ENCODE results near the gene RUBCN. TPM values are rescaled to one million over a fixed set of nuclear protein-coding genes. Genes with fewer than 3 reads are reported as not detected.
"Not testable (repeated sequence)": the region's sequence is repeated elsewhere in the genome, so short reads cannot be mapped to it uniquely, and the experiment has no call there.

Gene RUBCN
- total and polyA plus RNA-seq, 5 donors = 13.4 to 21.1 (median 18.9) TPM

DNA sequence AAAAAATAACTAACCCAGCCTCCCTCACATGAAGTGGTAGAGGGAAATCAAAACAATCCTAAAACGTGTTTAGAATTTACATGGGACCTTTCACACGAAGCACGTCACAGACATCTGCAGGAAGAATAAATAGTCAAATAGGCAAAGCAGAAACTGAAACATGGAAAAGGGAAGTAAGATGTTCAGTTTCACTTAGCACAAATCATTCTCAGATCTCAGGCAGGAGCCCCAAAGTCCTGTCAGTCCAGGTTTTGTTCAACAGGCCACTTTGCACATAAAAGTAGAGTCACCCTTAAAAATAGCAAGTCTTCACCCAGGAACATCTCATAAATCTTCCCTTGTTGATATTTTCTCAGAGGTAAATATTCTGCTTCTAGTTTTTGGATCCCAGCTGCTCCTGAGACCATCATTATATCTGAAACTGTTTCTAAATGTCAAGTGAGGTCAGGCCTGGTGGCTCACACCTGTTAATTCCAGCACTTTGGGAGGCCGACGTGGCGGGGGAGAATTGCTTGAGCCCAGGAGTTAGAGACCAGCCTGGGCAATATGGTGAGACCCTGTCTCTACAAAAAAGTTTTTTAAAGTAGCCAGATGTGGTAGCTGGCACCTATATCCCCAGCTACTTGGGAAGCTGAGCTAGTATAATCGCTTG, 1.9 kb downstream of the RUBCN start:
- H3K27ac ChIP-seq (ENCODE audit: low read length) = no peak overlapping the region
- H3K9me3 ChIP-seq (ENCODE audit: control insufficient read depth, low read length) = no peaks in the 10 kb centered on the region
- no peak overlapping the region for H3K4me3 ChIP-seq (ENCODE audit: low read length)
- DNase-seq = no peak
- no peak for ATAC-seq
- intact Hi-C loops (cut with DNase I) = no loop called here
- H3K27me3 ChIP-seq (ENCODE audit: control insufficient read depth, insufficient read depth) = no peaks in the 10 kb centered on the region
- WGBS = 86% methylated on average over 7 of the region's 7 CpGs
- H3K4me1 ChIP-seq (ENCODE audit: control insufficient read depth, insufficient read depth, low read length) = peaks cover 2% of the 10 kb centered on the region

DNA sequence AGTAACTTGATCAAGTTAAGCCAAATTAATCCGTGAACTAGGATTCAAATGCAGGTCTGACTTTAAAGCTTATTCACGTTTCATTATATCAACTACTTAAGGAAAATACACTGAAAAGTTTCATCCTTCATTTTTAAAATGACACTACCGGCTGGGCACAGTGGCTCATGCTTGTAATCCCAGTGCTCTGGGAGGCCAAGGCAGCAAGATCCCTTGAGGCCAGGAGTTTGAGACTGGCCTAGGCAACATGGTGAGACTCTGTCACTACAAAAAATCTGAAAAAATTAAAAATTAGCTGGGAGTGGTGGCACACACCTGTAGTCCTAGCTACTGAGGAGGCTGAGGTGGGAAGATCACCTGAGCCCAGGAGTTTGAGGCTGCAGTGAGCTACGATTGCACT, 3.7 kb downstream of the RUBCN start:
- no peak for DNase-seq
- WGBS = 93% methylated on average over 4 of the region's 4 CpGs
- ATAC-seq = no peak
- Histone ChIP-seq H3K4me3 (ENCODE audit: low read length) (no peak overlapping the region), H3K27ac (ENCODE audit: low read length) (no peak overlapping the region), H3K27me3 (ENCODE audit: control insufficient read depth, insufficient read depth) (no peaks in the 10 kb centered on the region), H3K4me1 (ENCODE audit: control insufficient read depth, insufficient read depth, low read length) (peaks cover 2% of the 10 kb centered on the region), H3K9me3 (ENCODE audit: control insufficient read depth, low read length) (no peaks in the 10 kb centered on the region)
- intact Hi-C loops (cut with DNase I) = no loop called here

DNA sequence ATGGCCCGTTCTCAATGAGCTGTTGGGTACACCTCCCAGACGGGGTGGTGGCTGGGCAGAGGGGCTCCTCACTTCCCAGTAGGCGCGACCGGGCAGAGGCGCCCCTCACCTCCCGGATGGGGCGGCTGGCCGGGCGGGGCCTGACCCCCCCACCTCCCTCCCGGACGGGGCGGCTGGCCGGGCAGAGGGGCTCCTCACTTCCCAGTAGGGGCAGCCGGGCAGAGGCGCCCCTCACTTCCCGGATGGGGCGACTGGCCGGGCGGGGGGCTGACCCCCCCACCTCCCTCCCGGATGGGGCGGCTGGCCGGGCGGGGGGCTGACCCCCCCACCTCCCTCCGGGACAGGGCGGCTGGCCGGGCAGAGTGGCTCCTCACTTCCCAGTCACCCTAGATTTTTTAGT, 5.2 kb downstream of the RUBCN start:
- intact Hi-C loops (cut with DNase I); ATAC-seq: not testable (repeated sequence)
- WGBS = 97% methylated on average over 23 of the region's 27 CpGs

DNA sequence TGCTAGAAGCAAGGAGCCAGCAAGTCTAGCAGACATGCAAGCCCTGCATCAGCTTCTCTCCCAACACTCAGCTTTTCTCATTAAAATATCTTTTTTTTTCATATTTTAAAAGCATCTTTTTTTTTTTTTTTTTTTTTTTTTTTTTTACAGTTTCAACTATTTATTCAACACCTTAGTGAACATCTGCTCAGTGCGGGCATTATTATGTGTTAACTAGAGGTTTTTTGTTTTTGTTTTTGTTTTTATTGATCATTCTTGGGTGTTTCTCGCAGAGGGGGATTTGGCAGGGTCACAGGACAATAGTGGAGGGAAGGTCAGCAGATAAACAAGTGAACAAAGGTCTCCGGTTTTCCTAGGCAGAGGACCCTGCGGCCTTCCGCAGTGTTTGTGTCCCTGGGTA, 5.9 kb downstream of the RUBCN start:
- H3K4me1 ChIP-seq (ENCODE audit: control insufficient read depth, insufficient read depth, low read length); H3K27me3 ChIP-seq (ENCODE audit: control insufficient read depth, insufficient read depth); ATAC-seq; H3K27ac ChIP-seq (ENCODE audit: low read length); H3K9me3 ChIP-seq (ENCODE audit: control insufficient read depth, low read length); DNase-seq; intact Hi-C loops (cut with DNase I); H3K4me3 ChIP-seq (ENCODE audit: low read length): not testable (repeated sequence)
- WGBS = 92% methylated on average over 2 of the region's 5 CpGs

More for the DNA sequence above, 5.2 kb downstream of the RUBCN start:
- not testable (repeated sequence) for H3K9me3 ChIP-seq (ENCODE audit: control insufficient read depth, low read length); H3K27ac ChIP-seq (ENCODE audit: low read length); DNase-seq; H3K4me1 ChIP-seq (ENCODE audit: control insufficient read depth, insufficient read depth, low read length); H3K4me3 ChIP-seq (ENCODE audit: low read length); H3K27me3 ChIP-seq (ENCODE audit: control insufficient read depth, insufficient read depth)

DNA sequence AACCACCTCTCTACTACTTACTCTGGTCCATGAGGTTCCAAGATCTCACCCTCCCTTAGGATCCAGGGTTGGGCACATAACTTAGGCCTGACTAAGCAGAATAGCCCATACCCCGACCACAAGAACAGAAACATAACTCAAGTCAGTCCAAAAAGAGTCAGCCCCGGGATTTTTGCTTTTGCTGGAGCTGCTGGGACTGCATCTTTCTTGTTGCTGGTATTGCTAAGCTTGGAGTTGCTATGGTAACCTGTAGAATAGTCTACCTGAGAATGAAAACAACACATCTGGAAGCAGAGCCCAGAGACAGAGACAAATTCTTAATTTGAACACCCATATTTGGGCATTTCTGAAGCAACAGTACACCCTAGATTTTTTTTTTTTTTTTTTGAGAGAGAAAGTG, 6.5 kb downstream of the RUBCN start:
- Histone ChIP-seq H3K27ac (ENCODE audit: low read length) (no peak overlapping the region), H3K27me3 (ENCODE audit: control insufficient read depth, insufficient read depth) (no peaks in the 10 kb centered on the region), H3K4me1 (ENCODE audit: control insufficient read depth, insufficient read depth, low read length) (no peaks in the 10 kb centered on the region), H3K9me3 (ENCODE audit: control insufficient read depth, low read length) (no peaks in the 10 kb centered on the region), H3K4me3 (ENCODE audit: low read length) (no peak overlapping the region)
- no peak for ATAC-seq
- 78% methylated on average over 2 of the region's 2 CpGs for WGBS
- DNase-seq = no peak
- intact Hi-C loops (cut with DNase I) = no loop called here

DNA sequence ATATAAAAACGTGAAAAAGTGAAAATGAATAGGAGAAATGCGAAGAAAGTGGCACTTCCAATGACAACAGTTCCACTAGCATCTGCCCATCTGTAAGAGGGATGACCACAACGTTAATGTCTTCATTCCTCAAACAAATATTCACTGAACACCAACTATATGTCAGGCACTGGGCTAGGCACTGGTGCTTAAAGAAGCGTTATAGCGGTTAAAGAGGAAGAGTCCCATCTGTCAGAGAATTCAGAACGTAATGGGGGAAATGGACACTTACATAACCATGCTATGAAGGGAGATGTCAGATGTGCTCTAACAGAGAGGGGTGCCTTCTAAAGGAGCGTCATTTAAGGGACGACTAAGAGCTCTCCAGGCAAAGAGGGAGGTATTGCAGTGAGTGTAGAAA, 8.2 kb downstream of the RUBCN start:
- DNase-seq (no peak), ATAC-seq (no peak)
- no peak overlapping the region for H3K27ac ChIP-seq (ENCODE audit: low read length)
- intact Hi-C loops (cut with DNase I) = no loop called here
- no peak overlapping the region for H3K4me3 ChIP-seq (ENCODE audit: low read length)
- no peaks in the 10 kb centered on the region for H3K4me1 ChIP-seq (ENCODE audit: control insufficient read depth, insufficient read depth, low read length)
- no peaks in the 10 kb centered on the region for H3K9me3 ChIP-seq (ENCODE audit: control insufficient read depth, low read length)
- H3K27me3 ChIP-seq (ENCODE audit: control insufficient read depth, insufficient read depth) = no peaks in the 10 kb centered on the region
- WGBS = 79% methylated on average over 8 of the region's 8 CpGs

DNA sequence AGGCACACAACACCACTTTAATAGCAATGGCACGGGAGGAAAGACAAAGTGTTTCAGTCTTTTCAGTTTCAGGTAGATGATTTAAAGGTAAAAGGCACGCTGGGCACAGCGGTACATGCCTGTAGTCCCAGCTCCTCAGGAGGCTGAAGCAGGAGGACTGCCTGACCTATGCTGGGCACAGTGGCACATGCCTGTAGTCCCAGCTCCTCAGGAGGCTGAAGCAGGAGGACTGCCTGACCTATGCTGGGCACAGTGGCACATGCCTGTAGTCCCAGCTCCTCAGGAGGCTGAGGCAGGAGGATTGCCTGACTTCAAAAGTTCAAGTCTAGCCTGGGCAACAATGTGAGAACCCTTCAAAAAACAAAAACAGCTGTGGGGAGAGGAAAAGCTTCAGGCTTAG, 8.8 kb downstream of the RUBCN start:
- intact Hi-C loops (cut with DNase I); H3K4me1 ChIP-seq (ENCODE audit: control insufficient read depth, insufficient read depth, low read length); H3K9me3 ChIP-seq (ENCODE audit: control insufficient read depth, low read length); DNase-seq; H3K27ac ChIP-seq (ENCODE audit: low read length); H3K4me3 ChIP-seq (ENCODE audit: low read length); H3K27me3 ChIP-seq (ENCODE audit: control insufficient read depth, insufficient read depth): not testable (repeated sequence)
- ATAC-seq = peak; percentile 36 to 47
- 97% methylated on average over 3 of the region's 3 CpGs for WGBS

DNA sequence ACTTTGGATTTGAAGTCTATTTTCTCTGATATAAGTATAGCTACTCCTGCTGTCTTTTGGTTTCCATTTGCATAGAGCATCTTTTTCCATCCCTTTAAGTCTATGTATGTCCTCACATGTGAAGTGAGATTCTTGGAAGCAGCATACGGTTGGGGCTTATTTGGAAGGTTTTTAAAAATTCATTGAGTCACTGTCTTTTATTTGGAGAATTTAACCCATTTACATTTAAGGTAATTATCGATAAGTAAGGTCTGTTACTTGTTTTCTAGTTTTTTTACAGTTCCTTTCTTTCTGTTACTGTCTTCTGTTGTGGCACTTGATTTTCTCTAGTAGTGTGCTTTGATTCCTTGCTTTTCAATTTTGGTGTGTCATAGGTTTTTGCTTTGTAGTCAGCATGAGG, 14.0 kb downstream of the RUBCN start:
- Histone ChIP-seq H3K4me3 (ENCODE audit: low read length) (no peak overlapping the region), H3K4me1 (ENCODE audit: control insufficient read depth, insufficient read depth, low read length) (no peaks in the 10 kb centered on the region), H3K27me3 (ENCODE audit: control insufficient read depth, insufficient read depth) (no peaks in the 10 kb centered on the region), H3K9me3 (ENCODE audit: control insufficient read depth, low read length) (no peaks in the 10 kb centered on the region), H3K27ac (ENCODE audit: low read length) (no peak overlapping the region)
- DNase-seq = no peak
- no peak for ATAC-seq
- 99% methylated on average over 2 of the region's 2 CpGs for WGBS
- intact Hi-C loops (cut with DNase I) = no loop called here

DNA sequence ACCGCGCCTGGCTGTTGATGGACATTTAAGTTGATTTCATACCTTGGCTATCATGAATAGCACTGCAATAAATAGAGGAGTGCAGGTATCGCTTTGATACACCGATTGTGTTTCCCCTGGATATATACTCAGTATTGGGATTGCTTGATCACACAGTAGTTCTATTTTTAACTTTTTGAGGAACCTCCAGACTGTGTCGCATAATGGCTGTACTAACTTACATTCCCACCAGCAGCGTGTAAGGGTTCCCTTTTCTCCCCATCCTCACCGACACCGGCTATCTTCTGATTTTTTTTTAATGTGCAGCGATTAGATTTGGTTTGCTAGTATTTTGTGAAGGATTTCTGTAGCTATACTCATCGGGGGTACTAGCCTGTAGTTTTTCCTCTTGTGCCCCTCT, 16.0 kb downstream of the RUBCN start:
- WGBS = 94% methylated on average over 10 of the region's 10 CpGs
- Histone ChIP-seq H3K27me3 (ENCODE audit: control insufficient read depth, insufficient read depth) (no peaks in the 10 kb centered on the region), H3K4me3 (ENCODE audit: low read length) (no peak overlapping the region), H3K9me3 (ENCODE audit: control insufficient read depth, low read length) (no peaks in the 10 kb centered on the region), H3K27ac (ENCODE audit: low read length) (no peak overlapping the region), H3K4me1 (ENCODE audit: control insufficient read depth, insufficient read depth, low read length) (no peaks in the 10 kb centered on the region)
- intact Hi-C loops (cut with DNase I) = no loop called here
- no peak for ATAC-seq
- no peak for DNase-seq

DNA sequence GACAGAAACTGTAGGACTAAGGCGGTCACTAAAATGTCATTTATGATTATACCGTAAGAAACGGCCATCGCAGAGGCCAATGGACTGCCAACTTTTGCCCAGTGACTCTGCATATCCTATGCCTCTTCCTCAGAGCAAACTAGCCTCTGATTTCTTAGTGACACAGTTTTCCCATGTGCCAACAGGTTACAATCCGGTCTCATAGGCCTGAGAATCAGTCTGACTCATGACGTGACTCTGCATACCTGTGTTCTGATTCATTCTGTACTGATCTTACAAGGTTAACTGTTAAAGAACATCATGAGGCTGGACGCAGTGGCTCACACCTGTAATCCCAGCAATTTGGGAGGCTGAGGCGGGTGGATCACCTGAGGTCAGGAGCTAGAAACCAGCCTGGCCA, 17.8 kb downstream of the RUBCN start:
- WGBS = 90% methylated on average over 8 of the region's 8 CpGs

DNA sequence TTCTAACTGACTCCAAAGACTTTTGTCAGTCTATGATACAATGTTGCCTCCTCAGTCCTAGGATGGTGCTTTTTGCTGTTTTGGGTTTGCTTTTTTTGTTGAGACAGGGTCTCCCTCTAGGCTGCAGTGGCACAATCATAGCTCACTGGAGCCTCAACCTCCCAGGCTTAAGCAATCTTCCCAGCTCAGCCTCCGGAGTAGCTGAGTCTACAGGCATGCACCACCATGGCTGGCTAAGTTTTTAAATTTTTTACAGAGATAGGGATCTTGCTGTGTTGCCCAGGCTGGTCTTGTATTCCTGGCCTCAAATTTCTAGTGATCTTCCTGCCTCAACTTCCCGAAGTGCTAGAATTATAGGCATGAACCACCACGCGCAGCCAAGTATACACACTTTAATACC, 22.5 kb downstream of the RUBCN start:
- DNase-seq (no peak), ATAC-seq (no peak)
- Histone ChIP-seq H3K27ac (ENCODE audit: low read length) (peak overlapping the region; percentile 50), H3K9me3 (ENCODE audit: control insufficient read depth, low read length) (no peaks in the 10 kb centered on the region), H3K4me1 (ENCODE audit: control insufficient read depth, insufficient read depth, low read length) (no peaks in the 10 kb centered on the region), H3K4me3 (ENCODE audit: low read length) (no peak overlapping the region), H3K27me3 (ENCODE audit: control insufficient read depth, insufficient read depth) (no peaks in the 10 kb centered on the region)
- intact Hi-C loops (cut with DNase I) = no loop called here
- WGBS = 94% methylated on average over 4 of the region's 4 CpGs

More for the DNA sequence above, 17.8 kb downstream of the RUBCN start:
- no peak overlapping the region for H3K27ac ChIP-seq (ENCODE audit: low read length)
- intact Hi-C loops (cut with DNase I) = no loop called here
- H3K4me1 ChIP-seq (ENCODE audit: control insufficient read depth, insufficient read depth, low read length) = no peaks in the 10 kb centered on the region
- no peak overlapping the region for H3K4me3 ChIP-seq (ENCODE audit: low read length)
- ATAC-seq (no peak), DNase-seq (no peak)
- no peaks in the 10 kb centered on the region for H3K27me3 ChIP-seq (ENCODE audit: control insufficient read depth, insufficient read depth)
- no peaks in the 10 kb centered on the region for H3K9me3 ChIP-seq (ENCODE audit: control insufficient read depth, low read length)

DNA sequence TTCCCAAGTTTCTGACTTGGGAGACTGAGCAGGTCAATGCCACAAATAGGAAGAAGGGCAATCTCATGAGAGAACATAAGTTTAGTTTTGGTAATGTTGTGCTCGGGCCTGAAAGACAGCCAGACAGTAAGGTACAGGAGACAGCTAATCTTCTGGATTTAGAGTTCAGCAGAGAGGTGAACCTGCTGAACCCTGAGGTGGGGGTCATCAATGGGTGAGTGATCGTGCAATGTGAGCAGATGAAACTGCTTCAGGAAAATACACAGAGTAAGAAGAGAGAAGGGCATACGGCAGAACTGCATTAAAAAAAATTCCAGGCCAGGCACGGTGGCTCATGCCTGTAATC, 23.3 kb downstream of the RUBCN start:
- peak overlapping the region; percentile 95 for H3K27ac ChIP-seq (ENCODE audit: low read length)
- intact Hi-C loops (cut with DNase I) = no loop called here
- WGBS = 59% methylated on average over 4 of the region's 4 CpGs
- ATAC-seq = peak in 1 of 2 donors; percentile 20
- no peak overlapping the region for H3K4me3 ChIP-seq (ENCODE audit: low read length)
- no peaks in the 10 kb centered on the region for H3K27me3 ChIP-seq (ENCODE audit: control insufficient read depth, insufficient read depth)
- no peak for DNase-seq
- no peaks in the 10 kb centered on the region for H3K9me3 ChIP-seq (ENCODE audit: control insufficient read depth, low read length)
- H3K4me1 ChIP-seq (ENCODE audit: control insufficient read depth, insufficient read depth, low read length) = no peaks in the 10 kb centered on the region
